Activated CD4-positive, alpha-beta T cell treated with anti-CD3 and anti-CD28 coated beads, Interleukin-2, amount 50 U/mL, for 1 hour (primary cell): ENCODE measurements around the gene NFATC4.

ENCODE experiments used
- DNase-seq: peaks from one replicate; pipeline ENCODE4 v3.0.0-alpha.2; 2020

Gene NFATC4

GRCh38 chr14:24411443-24412389, 43.7 kb downstream of the NFATC4 start:
- DNase-seq, result no peak

DNA sequence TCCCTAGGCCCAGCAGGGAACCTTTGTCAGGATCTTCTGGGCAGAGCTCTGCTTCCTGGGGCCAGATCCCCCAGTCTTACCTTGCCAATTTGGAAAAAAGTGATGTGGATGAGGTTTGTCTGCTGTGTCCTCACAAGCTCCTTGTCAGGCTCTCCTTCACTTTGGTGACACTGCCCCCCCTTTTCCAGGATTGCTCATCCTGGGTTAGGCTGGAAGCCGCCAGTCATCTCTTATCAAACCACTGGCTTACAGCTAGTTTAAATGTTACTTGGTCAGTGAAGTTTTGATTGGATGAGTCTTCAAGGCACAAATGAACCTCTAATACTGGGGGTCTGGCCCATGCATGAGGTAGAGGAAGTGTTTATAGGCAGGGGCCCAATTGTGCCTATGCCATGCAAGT, 46.1 kb downstream of the NFATC4 start:
- DNase-seq, result no peak

GRCh38 chr14:24414732-24415420, 46.9 kb downstream of the NFATC4 start:
- no peak for DNase-seq

- DNase-seq, result no peak
Measured at GRCh38 chr14:24415421-24416253, 47.7 kb downstream of the NFATC4 start.

- DNase-seq, result no peak
Measured at GRCh38 chr14:24416254-24416931, 48.4 kb downstream of the NFATC4 start.

- no peak for DNase-seq
Measured at GRCh38 chr14:24416932-24417619, 49.1 kb downstream of the NFATC4 start.

- DNase-seq, result no peak
Measured at GRCh38 chr14:24417832-24418491, 50.0 kb downstream of the NFATC4 start.

DNA sequence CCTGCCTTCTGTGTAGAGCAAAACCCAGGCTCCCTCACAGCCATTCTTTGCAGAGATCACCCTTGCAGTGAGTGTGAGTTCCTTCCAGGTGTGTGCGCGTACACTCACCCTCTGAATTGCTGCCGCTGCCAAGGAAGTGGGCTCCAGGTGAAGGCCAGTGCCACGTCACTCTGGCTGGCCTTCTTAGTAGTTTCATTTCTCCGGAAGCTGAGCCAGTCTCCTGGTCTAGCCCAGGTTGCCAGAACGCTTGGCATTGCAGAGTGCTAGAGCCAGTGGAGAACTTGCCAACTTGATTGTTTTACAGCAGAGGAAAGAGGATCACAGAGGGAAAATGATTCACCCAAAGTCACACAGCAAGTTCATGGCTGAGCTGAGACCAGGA, 50.5 kb downstream of the NFATC4 start:
- no peak for DNase-seq

- no peak for DNase-seq
Measured at GRCh38 chr14:24422261-24422660, 54.3 kb downstream of the NFATC4 start.

GRCh38 chr14:24422694-24423601, 55.0 kb downstream of the NFATC4 start:
- no peak for DNase-seq

- DNase-seq, result no peak
Measured at GRCh38 chr14:24425704-24426103, 57.7 kb downstream of the NFATC4 start.

DNA sequence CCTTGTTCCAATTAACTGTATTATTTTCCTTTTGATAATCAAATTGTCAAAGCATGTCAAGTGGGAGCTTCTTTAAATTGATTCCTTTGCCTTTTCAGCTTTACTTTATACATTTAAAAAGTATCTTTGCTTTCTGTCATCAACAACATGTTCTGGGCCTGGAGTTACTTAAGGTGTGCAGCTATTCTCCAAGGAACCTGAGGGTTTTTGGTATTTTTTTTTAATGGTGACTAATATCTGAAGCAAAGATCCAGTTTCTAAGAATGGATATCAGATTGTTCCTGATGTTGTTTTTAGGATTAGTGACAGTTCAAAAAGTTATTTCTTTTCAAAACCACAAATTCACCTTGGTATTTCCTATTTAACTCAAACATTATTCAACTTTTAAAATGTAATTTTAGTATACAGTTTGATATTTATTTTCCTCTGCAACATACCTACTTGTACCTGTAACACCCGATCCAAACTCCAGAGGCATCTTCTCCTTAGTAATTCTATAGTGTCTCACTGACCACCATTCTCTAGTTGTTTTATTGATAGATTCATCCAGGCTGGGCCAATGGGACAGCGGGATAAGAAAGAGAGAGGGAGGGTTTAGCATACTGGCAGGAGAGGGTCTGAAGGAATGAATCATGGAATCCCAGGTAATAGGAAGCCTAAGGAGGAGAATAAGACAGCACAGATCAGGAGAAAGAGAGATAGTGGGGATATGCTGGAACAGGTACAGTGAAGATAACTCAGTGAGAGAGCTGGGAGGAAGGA, 58.3 kb downstream of the NFATC4 start:
- no peak for DNase-seq

DNA sequence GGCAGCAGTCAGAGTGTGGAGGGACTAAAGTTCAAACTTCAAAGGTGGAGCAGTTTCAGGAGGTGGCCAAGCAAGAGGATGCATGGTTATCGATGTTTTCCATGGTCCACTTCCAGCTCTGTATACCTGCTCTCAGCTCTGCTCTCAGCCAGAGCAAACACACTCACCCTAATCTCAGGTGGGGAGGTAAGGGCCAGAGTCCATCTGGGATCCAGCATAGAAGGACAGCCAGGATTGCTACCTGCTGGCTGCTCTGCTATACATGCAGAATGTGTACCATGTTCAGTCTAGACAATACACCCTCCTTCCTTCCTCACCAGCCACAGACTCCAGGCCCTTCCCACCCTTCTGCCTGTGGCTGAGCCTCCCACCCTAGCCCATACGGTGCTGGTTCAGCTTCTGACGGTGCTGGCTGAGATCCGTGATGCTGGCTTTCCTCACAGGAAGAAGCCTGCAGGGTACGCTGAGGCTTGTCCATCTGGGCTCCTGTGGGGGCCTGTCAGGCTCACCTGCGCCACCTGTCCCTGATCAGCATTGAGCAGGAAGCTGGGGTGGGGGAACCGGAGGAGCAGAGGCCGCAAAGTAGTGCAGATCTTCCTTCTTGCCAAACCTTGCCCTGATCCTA, 59.0 kb downstream of the NFATC4 start:
- DNase-seq, result no peak

DNA sequence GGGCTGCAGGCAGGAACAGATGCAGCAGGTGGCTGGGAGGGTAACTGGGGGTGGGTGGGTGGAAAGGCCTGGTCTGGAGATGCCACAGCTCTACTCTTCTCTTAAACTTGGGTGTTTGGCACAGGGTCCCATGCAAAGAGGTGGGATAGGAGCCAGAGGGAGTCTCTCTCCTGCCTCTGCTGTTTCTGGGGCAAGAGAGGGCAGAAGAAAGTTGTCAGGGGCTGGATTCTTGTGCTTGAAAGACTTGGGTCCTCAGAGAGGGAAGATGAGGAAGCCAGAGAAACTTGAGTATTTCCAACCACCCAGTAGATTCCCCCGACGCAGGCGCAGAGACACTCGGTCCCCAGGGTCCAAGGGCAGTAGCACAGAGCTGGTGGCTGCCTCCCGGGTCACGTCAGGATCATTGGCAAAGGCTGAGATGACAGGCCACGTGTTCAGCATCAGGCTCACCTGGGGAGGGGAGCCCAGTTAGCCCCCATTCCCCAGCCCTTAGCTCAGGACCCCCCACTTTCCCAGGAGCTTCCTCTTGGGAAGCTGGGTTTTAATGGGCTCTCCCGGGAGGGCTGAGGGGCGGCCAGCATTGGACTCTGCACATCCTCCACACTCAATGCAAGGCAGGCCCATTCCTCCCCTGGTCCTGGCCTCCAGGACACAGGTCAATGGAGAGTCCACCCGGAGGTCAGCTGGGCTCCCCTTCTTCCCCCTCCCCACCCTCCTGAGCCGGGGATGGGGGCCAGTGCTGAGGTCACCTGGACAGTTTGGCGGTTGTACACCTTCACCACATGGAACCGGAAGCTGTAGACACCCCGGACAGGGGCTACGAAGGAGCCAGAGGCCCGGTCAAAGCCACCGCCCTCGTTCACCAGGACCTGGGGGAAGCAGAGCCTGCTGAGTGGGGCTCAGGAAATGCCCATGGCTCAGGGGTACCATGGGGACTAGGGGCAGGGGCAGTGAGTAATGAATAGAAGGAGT, 59.8 kb downstream of the NFATC4 start:
- no peak for DNase-seq

DNA sequence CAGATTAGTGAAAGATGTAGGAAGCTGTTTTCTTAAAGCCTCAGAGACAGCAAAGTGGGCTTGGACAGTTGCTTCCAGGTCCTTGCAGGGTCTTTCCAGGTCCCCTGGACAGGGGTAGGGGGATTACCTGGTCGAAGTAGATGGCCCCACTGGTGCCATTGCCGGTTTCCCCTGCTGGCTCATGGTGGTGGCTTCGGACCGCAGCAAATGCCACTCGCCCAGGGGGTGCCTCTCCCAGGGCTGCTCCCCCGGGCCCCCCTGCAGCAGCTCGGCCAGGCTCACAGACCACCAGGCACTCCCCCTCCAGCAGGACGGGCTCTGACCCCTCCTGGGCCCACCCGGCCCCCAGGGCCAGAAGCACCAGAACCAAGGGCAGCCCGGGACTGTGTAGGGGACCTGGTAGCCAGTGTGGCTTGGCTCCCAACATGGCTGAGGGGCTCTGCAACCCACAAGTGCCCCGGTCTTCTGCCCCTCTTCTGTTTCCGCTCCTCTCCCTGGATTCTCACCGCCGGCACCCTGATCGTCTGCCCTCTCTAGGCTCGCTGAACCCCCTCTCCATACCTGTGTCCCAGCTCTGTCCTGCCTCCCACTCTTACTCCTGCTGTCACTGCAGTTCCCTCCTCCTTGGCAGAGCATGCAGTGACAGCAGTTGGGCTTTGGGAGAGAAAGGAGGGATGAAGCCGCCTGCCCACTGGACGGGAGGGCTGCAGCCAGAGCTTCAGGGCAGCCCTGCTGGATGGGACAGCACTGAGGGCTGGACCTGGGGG, 60.8 kb downstream of the NFATC4 start:
- no peak for DNase-seq
